ENCODE data around the gene VGF.

VGF gene

GRCh38 chr7:101154693-101155102, 10.7 kb downstream of the VGF start:
- Histone ChIP-seq H3K27me3 (ENCODE audit: insufficient read depth, low read length) (no peaks in the 10 kb centered on the region), H3K79me1 (ENCODE audit: low read length) (peaks cover 14% of the 10 kb centered on the region), H3K9ac (ENCODE audit: low read length) (peak overlapping the region; percentile 93), H3K4me1 (ENCODE audit: control insufficient read depth in 1 of 2, insufficient read depth in 2 of 2, low read length in 2 of 2) (peaks cover 21 to 28% of the 10 kb centered on the region in 2 experiments), H3K9me3 (ENCODE audit: insufficient read depth, low read depth, low read length) (no peaks in the 10 kb centered on the region), H4K8ac (ENCODE audit: low read depth, low read length) (peak overlapping the region; percentile 96), H4K91ac (ENCODE audit: low read depth, low read length) (peak overlapping the region; percentile 96), H3K4ac (ENCODE audit: low read depth, low read length) (peak overlapping the region; percentile 93), H2BK120ac (ENCODE audit: insufficient read depth, low read length, poor library complexity) (peak overlapping the region; percentile 89), H3K4me2 (ENCODE audit: low read length) (peak overlapping the region; percentile 81), H3K4me3 (ENCODE audit: low read depth, low read length) (peak overlapping the region; percentile 90), H3K36me3 (ENCODE audit: control insufficient read depth in 1 of 2, insufficient read depth in 2 of 2, low read length in 2 of 2) (peaks cover 9 to 13% of the 10 kb centered on the region in 2 experiments), H3K23ac (ENCODE audit: low read length) (no peak overlapping the region), H3K27ac (ENCODE audit: low read depth, low read length) (peak overlapping the region; percentile 64), H3K79me2 (ENCODE audit: control insufficient read depth, insufficient read depth, low read length, poor library complexity) (peaks cover 8% of the 10 kb centered on the region), H2AFZ (ENCODE audit: insufficient read depth, low read length, poor library complexity) (peak overlapping the region; percentile 50), H2BK5ac (ENCODE audit: low read depth, low read length, poor library complexity) (peak overlapping the region; percentile 94), H3K14ac (ENCODE audit: low read length) (peak overlapping the region; percentile 86), H3K18ac (ENCODE audit: low read length) (peak overlapping the region; percentile 97), H2BK12ac (ENCODE audit: low read length) (no peak overlapping the region), H2AK5ac (ENCODE audit: low read length) (peak overlapping the region; percentile 84), H4K12ac (ENCODE audit: low read depth, low read length) (peak overlapping the region; percentile 83)
- DNase-seq, result no peak
- WGBS (ENCODE audit: extremely low coverage, insufficient coverage, insufficient read length), result no CpG with 5 or more reads among the region's 34 CpGs

- peak within 1 kb of the TSS; percentile 89 for H2BK120ac ChIP-seq (ENCODE audit: insufficient read depth, low read length, poor library complexity)
- H3K27me3 ChIP-seq (ENCODE audit: insufficient read depth, low read length), result no peaks in the 10 kb centered on the region
Measured at GRCh38 chr7:101153969-101154692, 11.2 kb downstream of the VGF start, which contains the start of gene AP1S1. Gene AP1S1 (plus strand): TSS chr7:101154476. CDS start chr7:101154515, 39 bp downstream.

GRCh38 chr7:101151908-101152651, 13.3 kb downstream of the VGF start:
- Histone ChIP-seq H2BK120ac (ENCODE audit: insufficient read depth, low read length, poor library complexity) (no peak overlapping the region), H2BK5ac (ENCODE audit: low read depth, low read length, poor library complexity) (no peak overlapping the region), H3K79me2 (ENCODE audit: control insufficient read depth, insufficient read depth, low read length, poor library complexity) (peaks cover 8% of the 10 kb centered on the region), H3K4me1 (ENCODE audit: control insufficient read depth in 1 of 2, insufficient read depth in 2 of 2, low read length in 2 of 2) (peaks cover 15 to 19% of the 10 kb centered on the region in 2 experiments), H2AFZ (ENCODE audit: insufficient read depth, low read length, poor library complexity) (no peak overlapping the region), H4K8ac (ENCODE audit: low read depth, low read length) (no peak overlapping the region), H3K23ac (ENCODE audit: low read length) (no peak overlapping the region), H3K4me3 (ENCODE audit: low read depth, low read length) (no peak overlapping the region), H4K12ac (ENCODE audit: low read depth, low read length) (no peak overlapping the region), H3K9ac (ENCODE audit: low read length) (no peak overlapping the region), H3K9me3 (ENCODE audit: insufficient read depth, low read depth, low read length) (no peaks in the 10 kb centered on the region), H4K91ac (ENCODE audit: low read depth, low read length) (no peak overlapping the region), H3K27me3 (ENCODE audit: insufficient read depth, low read length) (no peaks in the 10 kb centered on the region), H2AK5ac (ENCODE audit: low read length) (no peak overlapping the region), H3K14ac (ENCODE audit: low read length) (no peak overlapping the region), H2BK12ac (ENCODE audit: low read length) (no peak overlapping the region), H3K27ac (ENCODE audit: low read depth, low read length) (no peak overlapping the region), H3K36me3 (ENCODE audit: control insufficient read depth in 1 of 2, insufficient read depth in 2 of 2, low read length in 2 of 2) (no peaks in the 10 kb centered on the region), H3K4ac (ENCODE audit: low read depth, low read length) (no peak overlapping the region), H3K4me2 (ENCODE audit: low read length) (no peak overlapping the region), H3K79me1 (ENCODE audit: low read length) (peaks cover 14% of the 10 kb centered on the region), H3K18ac (ENCODE audit: low read length) (no peak overlapping the region)
- DNase-seq, result no peak
- no CpG with 5 or more reads among the region's 2 CpGs for WGBS (ENCODE audit: extremely low coverage, insufficient coverage, insufficient read length)

More at GRCh38 chr7:101153969-101154692, 11.2 kb downstream of the VGF start, which contains the start of gene AP1S1:
- peak within 1 kb of the TSS; percentile 93 for H3K4ac ChIP-seq (ENCODE audit: low read depth, low read length)
- no CpG with 5 or more reads among the region's 51 CpGs for WGBS (ENCODE audit: extremely low coverage, insufficient coverage, insufficient read length)
- peak within 1 kb of the TSS; percentile 64 for H3K27ac ChIP-seq (ENCODE audit: low read depth, low read length)
- peak within 1 kb of the TSS; percentile 50 for H2AFZ ChIP-seq (ENCODE audit: insufficient read depth, low read length, poor library complexity)
- peak within 1 kb of the TSS; percentile 83 for H4K12ac ChIP-seq (ENCODE audit: low read depth, low read length)
- peaks cover 7 to 11% of the 10 kb centered on the region in 2 experiments for H3K36me3 ChIP-seq (ENCODE audit: control insufficient read depth in 1 of 2, insufficient read depth in 2 of 2, low read length in 2 of 2)
- H3K23ac ChIP-seq (ENCODE audit: low read length), result no peak within 1 kb of the TSS
- peak within 1 kb of the TSS; percentile 84 for H2AK5ac ChIP-seq (ENCODE audit: low read length)
- peak within 1 kb of the TSS; percentile 86 for H3K14ac ChIP-seq (ENCODE audit: low read length)
- peak within 1 kb of the TSS; percentile 96 for H4K91ac ChIP-seq (ENCODE audit: low read depth, low read length)
- H4K8ac ChIP-seq (ENCODE audit: low read depth, low read length), result peak within 1 kb of the TSS; percentile 96
- peak within 1 kb of the TSS; percentile 93 for H3K9ac ChIP-seq (ENCODE audit: low read length)
- peak within 1 kb of the TSS; percentile 46 for H2BK12ac ChIP-seq (ENCODE audit: low read length)
- peak within 1 kb of the TSS; percentile 94 for H2BK5ac ChIP-seq (ENCODE audit: low read depth, low read length, poor library complexity)
- peaks cover 21 to 26% of the 10 kb centered on the region in 2 experiments for H3K4me1 ChIP-seq (ENCODE audit: control insufficient read depth in 1 of 2, insufficient read depth in 2 of 2, low read length in 2 of 2)
- peak within 1 kb of the TSS; percentile 97 for H3K18ac ChIP-seq (ENCODE audit: low read length)
- H3K9me3 ChIP-seq (ENCODE audit: insufficient read depth, low read depth, low read length), result no peaks in the 10 kb centered on the region
- H3K79me1 ChIP-seq (ENCODE audit: low read length), result peaks cover 14% of the 10 kb centered on the region
- peak within 1 kb of the TSS; percentile 90 for H3K4me3 ChIP-seq (ENCODE audit: low read depth, low read length)
- H3K4me2 ChIP-seq (ENCODE audit: low read length), result peak within 1 kb of the TSS; percentile 81
- peak; percentile 87 to 95 for DNase-seq
- peaks cover 8% of the 10 kb centered on the region for H3K79me2 ChIP-seq (ENCODE audit: control insufficient read depth, insufficient read depth, low read length, poor library complexity)

GRCh38 chr7:101140746-101141382, 24.5 kb downstream of the VGF start:
- Histone ChIP-seq H3K23ac (ENCODE audit: low read length) (no peak overlapping the region), H4K8ac (ENCODE audit: low read depth, low read length) (no peak overlapping the region), H3K79me2 (ENCODE audit: control insufficient read depth, insufficient read depth, low read length, poor library complexity) (no peaks in the 10 kb centered on the region), H2BK5ac (ENCODE audit: low read depth, low read length, poor library complexity) (no peak overlapping the region), H3K4me2 (ENCODE audit: low read length) (no peak overlapping the region), H3K4ac (ENCODE audit: low read depth, low read length) (no peak overlapping the region), H3K4me1 (ENCODE audit: control insufficient read depth in 1 of 2, insufficient read depth in 2 of 2, low read length in 2 of 2) (peaks cover 7 to 10% of the 10 kb centered on the region in 2 experiments), H3K18ac (ENCODE audit: low read length) (no peak overlapping the region), H3K4me3 (ENCODE audit: low read depth, low read length) (no peak overlapping the region), H3K27ac (ENCODE audit: low read depth, low read length) (peak overlapping the region; percentile 44), H3K36me3 (ENCODE audit: control insufficient read depth in 1 of 2, insufficient read depth in 2 of 2, low read length in 2 of 2) (peaks cover 7 to 9% of the 10 kb centered on the region in 2 experiments), H3K9ac (ENCODE audit: low read length) (no peak overlapping the region), H2AFZ (ENCODE audit: insufficient read depth, low read length, poor library complexity) (no peak overlapping the region), H2AK5ac (ENCODE audit: low read length) (no peak overlapping the region), H3K9me3 (ENCODE audit: insufficient read depth, low read depth, low read length) (no peaks in the 10 kb centered on the region), H3K27me3 (ENCODE audit: insufficient read depth, low read length) (no peaks in the 10 kb centered on the region), H2BK120ac (ENCODE audit: insufficient read depth, low read length, poor library complexity) (no peak overlapping the region), H4K91ac (ENCODE audit: low read depth, low read length) (peak overlapping the region; percentile 51), H3K79me1 (ENCODE audit: low read length) (peaks cover 6% of the 10 kb centered on the region), H2BK12ac (ENCODE audit: low read length) (no peak overlapping the region), H4K12ac (ENCODE audit: low read depth, low read length) (no peak overlapping the region), H3K14ac (ENCODE audit: low read length) (no peak overlapping the region)
- peak; percentile 61 to 78 for DNase-seq
- WGBS (ENCODE audit: extremely low coverage, insufficient coverage, insufficient read length), result no CpG with 5 or more reads among the region's 4 CpGs

All from trophoblast cell (in vitro differentiated cells and primary cell).